Aorta (tissue), 5 donors: Measurements from ENCODE around the gene ANXA8. TPM values are rescaled to one million over a fixed set of nuclear protein-coding genes. Genes with fewer than 3 reads are reported as not detected.

Experiments used
- ATAC-seq: fragments of 200-7000 bp; cut with Tn5 transposase; one replicate; pipeline ENCODE4 v1.9.1; 2022; ENCODE audit warnings: moderate library complexity; ENCODE audit not compliant: low FRiP score
- DNase-seq, 2 donors: peaks; one replicate each; pipeline ENCODE4 v3.0.0-alpha.2; 2020
- H3K27ac ChIP-seq, 2 donors: one replicate each; pipeline ENCODE4 v1.5.1; 2013; ENCODE audit warnings: low read length in 2 of 2, mild to moderate bottlenecking in 2 of 2, moderate library complexity in 2 of 2, control low read depth in 1 of 2, inconsistent platforms in 1 of 2, low read depth in 1 of 2
- H3K27me3 ChIP-seq, 2 donors: one replicate each; pipeline ENCODE4 v1.6.1; 2013; ENCODE audit warnings: control low read depth in 1 of 2, low read length in 1 of 2, mild to moderate bottlenecking in 1 of 2, moderate library complexity in 1 of 2; ENCODE audit not compliant: insufficient read depth in 2 of 2, control insufficient read depth in 1 of 2
- H3K36me3 ChIP-seq, 2 donors: one replicate each; pipeline ENCODE4 v1.6.1; 2013; ENCODE audit warnings: control low read depth in 1 of 2, low read length in 1 of 2, mild to moderate bottlenecking in 1 of 2; ENCODE audit not compliant: insufficient read depth in 2 of 2, control insufficient read depth in 1 of 2
- H3K4me1 ChIP-seq, 2 donors: one replicate each; pipeline ENCODE4 v1.6.1; 2013; ENCODE audit warnings: low read length in 2 of 2, control low read depth in 1 of 2, mild to moderate bottlenecking in 1 of 2, moderate library complexity in 1 of 2; ENCODE audit not compliant: insufficient read depth in 2 of 2, control insufficient read depth in 1 of 2
- H3K4me3 ChIP-seq, 2 donors: one replicate each; pipeline ENCODE4 v1.5.1; 2013; ENCODE audit warnings: low read length in 2 of 2, control low read depth in 1 of 2, mild to moderate bottlenecking in 1 of 2
- H3K9me3 ChIP-seq: one replicate; pipeline ENCODE4 v1.6.1; 2013; ENCODE audit warnings: mild to moderate bottlenecking, low read length; ENCODE audit not compliant: control insufficient read depth
- WGBS, 2 donors: extraction: QIAGEN DNeasy Blood & Tissue Kit; methylation state at CpG; one replicate each; pipeline ENCODE4 v1.1.7; 2013; 5-methylcytosine and 5-hydroxymethylcytosine counted together
- intact Hi-C, 2 donors: fragments of 100-400 bp; cut with DNase I; formaldehyde crosslinking; loops; one replicate each; pipeline versions ENCODE4 v1.14.2 to v1.15.0; 2022
- polyA plus RNA-seq, 2 donors: library from polyadenylated mRNA; stranded (reverse); fragments of 200-250 nt; gene quantifications; one replicate each; pipeline ENCODE4 v1.2.3, GENCODE V29; 2013
- total RNA-seq, 2 donors: library from RNA; stranded (reverse); fragmentation: NEBNext Ultra II Directional; extraction: Animal tissue kit (Norgen Biotek cat#: 25700); gene quantifications; one replicate each; pipeline ENCODE4 v1.2.1, GENCODE V29; 2021
- donor health status: healthy with polysubstance abuse.
- donor health status: Bipolar disorder and iron deficiency.
- donor health status: DM: no; HTN: no; CAD: no.
- donor health status: DM: no; HTN: no; CAD: no.
- donor health status: DM: yes; HTN: yes; CAD: no.

The ANXA8 gene
- total and polyA plus RNA-seq, 4 donors: 0.27 to 0.82 TPM; not detected in 2

GRCh38 chr10:47444047-47444446 lies 39.9 kb downstream of the ANXA8 start:
- Histone ChIP-seq H3K4me1 (no peaks in the 10 kb centered on the region), H3K27ac (no peak overlapping the region), H3K4me3 (no peak overlapping the region), H3K27me3 (no peaks in the 10 kb centered on the region), H3K36me3 (no peaks in the 10 kb centered on the region), H3K9me3 (peaks cover 13% of the 10 kb centered on the region)
- no peak for ATAC-seq
- no peak for DNase-seq
- 82 to 94% methylated on average over 2 of the region's 2 CpGs for WGBS, 2 donors
- intact Hi-C loops: no loop called here

DNA sequence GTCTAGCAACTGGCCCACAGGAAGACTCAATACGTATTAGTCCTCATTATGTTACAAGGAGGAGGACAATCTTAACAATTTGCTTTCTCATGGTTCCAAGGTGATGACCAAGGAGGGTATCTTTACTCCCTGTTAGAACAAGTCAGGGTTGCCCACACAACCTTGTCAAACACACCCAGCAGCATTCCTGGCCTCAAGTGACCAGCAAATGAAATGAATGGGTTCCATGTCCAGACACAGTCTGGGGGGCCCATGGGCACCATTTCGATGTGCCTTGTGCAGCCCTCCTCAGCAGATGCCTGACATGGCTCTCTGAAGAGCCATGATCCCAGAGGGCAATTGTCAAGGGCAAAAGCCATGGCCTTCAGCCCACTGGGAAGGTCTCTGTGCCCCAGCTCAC lies 40.8 kb downstream of the ANXA8 start:
- intact Hi-C loops: no loop called here
- 89 to 91% methylated on average over 2 of the region's 2 CpGs for WGBS, 2 donors

GRCh38 chr10:47442351-47442750 lies 41.6 kb downstream of the ANXA8 start:
- no peak for DNase-seq
- Histone ChIP-seq H3K27ac (no peak overlapping the region), H3K4me3 (no peak overlapping the region), H3K9me3 (peaks cover 17% of the 10 kb centered on the region), H3K4me1 (no peaks in the 10 kb centered on the region), H3K27me3 (no peaks in the 10 kb centered on the region), H3K36me3 (no peaks in the 10 kb centered on the region)
- intact Hi-C loops: no loop called here
- no peak for ATAC-seq
- WGBS, 2 donors: 70 to 79% methylated on average over 5 of the region's 5 CpGs

More for the DNA sequence above, 40.8 kb downstream of the ANXA8 start:
- Histone ChIP-seq H3K27me3 (no peaks in the 10 kb centered on the region), H3K4me3 (no peak overlapping the region), H3K4me1 (no peaks in the 10 kb centered on the region), H3K27ac (no peak overlapping the region), H3K9me3 (peaks cover 17% of the 10 kb centered on the region), H3K36me3 (no peaks in the 10 kb centered on the region)
- DNase-seq (no peak), ATAC-seq (no peak)

- 67 to 78% methylated on average over 4 of the region's 4 CpGs for WGBS, 2 donors
- ATAC-seq (no peak), DNase-seq (no peak)
- intact Hi-C loops: no loop called here
- H3K27me3 ChIP-seq: no peaks in the 10 kb centered on the region
- H3K9me3 ChIP-seq: peaks cover 17% of the 10 kb centered on the region
- no peaks in the 10 kb centered on the region for H3K4me1 ChIP-seq
- no peak overlapping the region for H3K4me3 ChIP-seq
- H3K36me3 ChIP-seq: no peaks in the 10 kb centered on the region
- no peak overlapping the region for H3K27ac ChIP-seq
These were observed 42.0 kb downstream of the ANXA8 start for GRCh38 chr10:47441938-47442337.

- H3K4me3 ChIP-seq: no peak overlapping the region
- no peaks in the 10 kb centered on the region for H3K4me1 ChIP-seq
- no peak for ATAC-seq
- 86 to 93% methylated on average over 4 of the region's 4 CpGs for WGBS, 2 donors
- intact Hi-C loops: no loop called here
- H3K27ac ChIP-seq: no peak overlapping the region
- H3K36me3 ChIP-seq: no peaks in the 10 kb centered on the region
- H3K27me3 ChIP-seq: no peaks in the 10 kb centered on the region
- H3K9me3 ChIP-seq: peaks cover 12% of the 10 kb centered on the region
- DNase-seq: no peak
These were observed 43.7 kb downstream of the ANXA8 start for GRCh38 chr10:47440207-47440606.

- ATAC-seq (no peak), DNase-seq (no peak)
These were observed 44.9 kb downstream of the ANXA8 start for GRCh38 chr10:47438857-47439474.

GRCh38 chr10:47435081-47435480 lies 48.8 kb downstream of the ANXA8 start:
- H3K4me1 ChIP-seq: no peaks in the 10 kb centered on the region
- H3K4me3 ChIP-seq: no peak overlapping the region
- DNase-seq (no peak), ATAC-seq (no peak)
- no peak overlapping the region for H3K27ac ChIP-seq
- intact Hi-C loops: no loop called here
- H3K36me3 ChIP-seq: no peaks in the 10 kb centered on the region
- H3K27me3 ChIP-seq: no peaks in the 10 kb centered on the region
- H3K9me3 ChIP-seq: peaks cover 6% of the 10 kb centered on the region

More at GRCh38 chr10:47438857-47439474, 44.9 kb downstream of the ANXA8 start:
- no peaks in the 10 kb centered on the region for H3K36me3 ChIP-seq
- intact Hi-C loops: no loop called here
- no peak overlapping the region for H3K4me3 ChIP-seq
- 49 to 53% methylated on average over 6 of the region's 6 CpGs for WGBS, 2 donors
- H3K4me1 ChIP-seq: no peaks in the 10 kb centered on the region
- no peak overlapping the region for H3K27ac ChIP-seq
- peaks cover 7% of the 10 kb centered on the region for H3K9me3 ChIP-seq
- H3K27me3 ChIP-seq: no peaks in the 10 kb centered on the region

DNA sequence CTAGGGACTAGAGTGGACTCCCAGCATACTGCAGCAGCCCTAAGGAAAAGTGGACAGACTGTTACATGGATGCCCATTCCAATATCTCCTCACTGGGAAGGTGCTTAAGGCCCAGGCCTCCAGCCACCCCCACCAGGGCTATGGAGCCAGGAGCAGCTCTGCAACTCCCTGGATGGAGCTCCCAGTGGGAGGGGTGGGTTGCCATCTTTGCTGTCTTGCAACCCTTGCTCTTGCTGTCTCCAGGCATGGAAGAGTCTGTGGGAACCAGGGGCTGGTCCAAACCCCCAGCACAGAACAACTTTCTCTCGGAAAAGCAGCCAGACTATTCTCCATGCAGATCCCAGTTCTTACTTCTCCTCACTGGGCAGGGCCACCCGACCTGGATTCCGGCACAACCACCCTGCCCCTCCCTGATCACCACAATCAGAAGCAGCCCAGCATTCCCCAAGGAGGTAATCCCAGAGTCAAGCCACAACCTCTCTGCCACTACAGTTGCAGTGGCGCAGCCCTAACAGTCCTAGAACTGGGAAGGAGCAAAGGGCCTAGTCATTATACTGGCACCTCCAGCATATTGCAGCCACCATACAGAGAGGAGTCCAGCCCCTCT lies 58.0 kb downstream of the ANXA8 start:
- H3K4me3 ChIP-seq: no peak overlapping the region
- ATAC-seq (no peak), DNase-seq (no peak)
- H3K4me1 ChIP-seq: no peaks in the 10 kb centered on the region
- no peaks in the 10 kb centered on the region for H3K36me3 ChIP-seq
- H3K27me3 ChIP-seq: no peaks in the 10 kb centered on the region
- intact Hi-C loops: no loop called here
- WGBS, 2 donors: 87% methylated on average over 4 of the region's 4 CpGs
- H3K27ac ChIP-seq: no peak overlapping the region
- no peaks in the 10 kb centered on the region for H3K9me3 ChIP-seq

- Histone ChIP-seq H3K36me3 (no peaks in the 10 kb centered on the region), H3K27me3 (no peaks in the 10 kb centered on the region), H3K9me3 (no peaks in the 10 kb centered on the region), H3K27ac (no peak overlapping the region), H3K4me1 (no peaks in the 10 kb centered on the region), H3K4me3 (no peak overlapping the region)
- 65 to 67% methylated on average over 8 of the region's 8 CpGs for WGBS, 2 donors
- DNase-seq (no peak), ATAC-seq (no peak)
- intact Hi-C loops: no loop called here
These were observed 59.7 kb downstream of the ANXA8 start for GRCh38 chr10:47424231-47424630.
